GM21723 (cell line): ENCODE measurements around the gene ULBP2.
"Not testable (repeated sequence)": the region's sequence is repeated elsewhere in the genome, so short reads cannot be mapped to it uniquely, and the experiment has no call there.

Source experiments
- ATAC-seq: cut with Tn5 transposase; IDR thresholded peaks from one replicate; pipeline ENCODE4 v1.9.1; 2021; ENCODE audit warnings: mild to moderate bottlenecking, moderate library complexity; ENCODE audit not compliant: unreplicated experiment

ULBP2 gene

GRCh38 chr6:149966319-149966718, 24.5 kb downstream of the ULBP2 start:
- ATAC-seq = not testable (repeated sequence)

GRCh38 chr6:149967591-149967990, 25.8 kb downstream of the ULBP2 start:
- no peak for ATAC-seq

- ATAC-seq = not testable (repeated sequence)
Observed at GRCh38 chr6:149967999-149968398, 26.2 kb downstream of the ULBP2 start.

GRCh38 chr6:149968909-149969308, 27.1 kb downstream of the ULBP2 start:
- ATAC-seq = not testable (repeated sequence)

- ATAC-seq = no peak
Observed at GRCh38 chr6:149969635-149970034, 27.8 kb downstream of the ULBP2 start.

- not testable (repeated sequence) for ATAC-seq
Observed at GRCh38 chr6:149974394-149974793, 32.6 kb downstream of the ULBP2 start.

GRCh38 chr6:149974825-149975224, 33.0 kb downstream of the ULBP2 start:
- ATAC-seq = no peak

- no peak for ATAC-seq
Observed at GRCh38 chr6:149975400-149975799, 33.6 kb downstream of the ULBP2 start.

- no peak for ATAC-seq
Observed at GRCh38 chr6:149977221-149977620, 35.4 kb downstream of the ULBP2 start.

- no peak for ATAC-seq
Observed at GRCh38 chr6:149978610-149979009, 36.8 kb downstream of the ULBP2 start.

- ATAC-seq = no peak
Observed at GRCh38 chr6:149979293-149979692, 37.5 kb downstream of the ULBP2 start.

GRCh38 chr6:149983145-149983544, 41.3 kb downstream of the ULBP2 start:
- no peak for ATAC-seq

- ATAC-seq = no peak
Observed at GRCh38 chr6:149984773-149985172, 43.0 kb downstream of the ULBP2 start.

- no peak for ATAC-seq
Observed at GRCh38 chr6:149985481-149985937, 43.7 kb downstream of the ULBP2 start.

GRCh38 chr6:149987602-149988107, 45.8 kb downstream of the ULBP2 start:
- no peak for ATAC-seq

GRCh38 chr6:149988550-149989346, 46.9 kb downstream of the ULBP2 start:
- ATAC-seq = no peak

GRCh38 chr6:149990212-149990660, 48.4 kb downstream of the ULBP2 start:
- no peak for ATAC-seq

- ATAC-seq = no peak
Observed at GRCh38 chr6:149990661-149991471, 49.1 kb downstream of the ULBP2 start.

- not testable (repeated sequence) for ATAC-seq
Observed at GRCh38 chr6:149991472-149991795, 49.6 kb downstream of the ULBP2 start.

GRCh38 chr6:149991838-149992237, 50.0 kb downstream of the ULBP2 start:
- no peak for ATAC-seq

GRCh38 chr6:149995235-149995750, 53.5 kb downstream of the ULBP2 start:
- no peak for ATAC-seq
